Measurements from ENCODE around the gene HOXD3.

The HOXD3 gene

DNA sequence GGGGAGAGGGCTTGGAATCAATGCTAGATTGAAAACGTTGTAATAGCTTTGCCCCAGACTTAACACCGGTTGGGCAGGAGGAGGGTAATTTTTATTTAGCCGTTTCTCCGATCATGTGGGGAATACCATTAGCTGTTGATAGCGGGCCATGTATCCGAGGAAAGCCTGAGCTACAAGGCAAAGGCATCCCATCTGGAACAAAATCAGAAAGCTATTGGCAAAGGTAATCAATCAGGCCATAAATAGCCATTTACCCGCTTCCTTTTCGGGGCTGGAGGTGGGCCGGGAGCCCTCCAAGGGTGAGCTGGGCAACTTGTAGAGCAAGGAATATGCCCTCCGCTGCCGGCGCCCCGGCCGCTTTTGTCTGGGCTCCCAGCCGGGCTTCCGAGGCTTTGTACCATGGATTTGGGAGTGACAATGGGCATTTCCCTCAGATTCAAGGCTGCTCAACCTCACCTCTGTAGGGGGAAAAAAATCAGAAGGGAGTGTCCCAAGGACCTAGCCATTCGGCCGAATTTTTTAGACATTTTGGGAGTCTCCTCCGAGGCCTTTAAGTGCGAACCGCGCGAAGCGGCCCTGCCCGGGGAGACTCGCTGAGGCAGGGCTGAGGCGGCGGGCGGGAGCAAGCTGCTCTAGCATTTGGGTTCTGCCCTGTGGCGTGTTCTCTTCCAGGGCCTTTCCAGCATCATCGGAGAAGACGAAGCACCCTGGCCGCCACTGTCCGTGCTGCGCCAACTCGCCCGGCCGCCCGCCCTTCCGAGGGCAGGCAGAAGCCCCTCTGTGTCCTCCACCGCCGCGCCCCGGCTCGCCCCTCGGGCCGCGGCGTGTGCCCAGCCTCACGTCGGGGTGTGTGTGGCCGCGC is 35.7 kb upstream of the HOXD3 start:
- DNase-seq (ENCODE audit: low read depth): no peak

DNA sequence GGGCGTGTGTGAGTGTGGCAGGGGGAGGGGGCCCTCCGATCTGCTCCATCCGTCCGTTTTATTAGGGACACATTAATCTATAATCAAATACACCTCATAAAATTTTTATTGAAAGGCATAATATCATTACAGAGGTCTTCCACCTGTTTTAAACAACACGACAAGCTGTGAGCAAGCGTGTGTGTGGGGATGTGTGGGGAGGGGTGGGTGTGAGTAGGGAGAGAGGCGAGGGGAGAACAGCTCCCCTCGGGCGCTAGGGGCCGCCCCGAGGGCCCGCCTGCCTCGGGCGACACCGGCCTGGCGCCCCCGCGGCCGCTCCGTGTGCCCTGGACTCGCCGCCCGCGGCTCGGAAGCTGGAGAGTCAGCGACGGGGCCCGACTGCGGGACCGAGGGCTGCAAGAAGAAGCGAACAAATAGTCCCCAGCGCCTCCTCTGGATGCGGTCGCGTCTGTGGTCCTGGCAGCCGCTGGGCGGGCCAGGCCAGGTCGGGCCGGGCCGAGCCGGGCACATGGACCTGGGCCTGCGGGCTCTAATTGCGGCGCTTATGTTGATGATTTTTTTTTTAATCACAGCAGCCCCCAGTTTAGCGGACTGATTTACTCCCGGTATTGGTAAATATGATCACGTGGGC is 34.9 kb upstream of the HOXD3 start:
- DNase-seq (ENCODE audit: low read depth): no peak

DNA sequence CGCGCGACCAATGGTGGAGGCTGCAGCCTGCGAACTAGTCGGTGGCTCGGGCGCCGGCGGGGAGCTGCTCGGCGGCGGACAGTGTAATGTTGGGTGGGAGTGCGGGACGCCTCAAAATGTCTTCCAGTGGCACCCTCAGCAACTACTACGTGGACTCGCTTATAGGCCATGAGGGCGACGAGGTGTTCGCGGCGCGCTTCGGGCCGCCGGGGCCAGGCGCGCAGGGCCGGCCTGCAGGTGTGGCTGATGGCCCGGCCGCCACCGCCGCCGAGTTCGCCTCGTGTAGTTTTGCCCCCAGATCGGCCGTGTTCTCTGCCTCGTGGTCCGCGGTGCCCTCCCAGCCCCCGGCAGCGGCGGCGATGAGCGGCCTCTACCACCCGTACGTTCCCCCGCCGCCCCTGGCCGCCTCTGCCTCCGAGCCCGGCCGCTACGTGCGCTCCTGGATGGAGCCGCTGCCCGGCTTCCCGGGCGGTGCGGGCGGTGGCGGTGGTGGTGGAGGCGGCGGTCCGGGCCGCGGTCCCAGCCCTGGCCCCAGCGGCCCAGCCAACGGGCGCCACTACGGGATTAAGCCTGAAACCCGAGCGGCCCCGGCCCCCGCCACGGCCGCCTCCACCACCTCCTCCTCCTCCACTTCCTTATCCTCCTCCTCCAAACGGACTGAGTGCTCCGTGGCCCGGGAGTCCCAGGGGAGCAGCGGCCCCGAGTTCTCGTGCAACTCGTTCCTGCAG is 34.3 kb upstream of the HOXD3 start, which contains the start of gene HOXD9:
TSS of gene HOXD9 (plus strand) at position 37 of the 728 bp plus-strand sequence. CDS start at position 87, 50 bp downstream.
- DNase-seq (ENCODE audit: low read depth): no peak

DNA sequence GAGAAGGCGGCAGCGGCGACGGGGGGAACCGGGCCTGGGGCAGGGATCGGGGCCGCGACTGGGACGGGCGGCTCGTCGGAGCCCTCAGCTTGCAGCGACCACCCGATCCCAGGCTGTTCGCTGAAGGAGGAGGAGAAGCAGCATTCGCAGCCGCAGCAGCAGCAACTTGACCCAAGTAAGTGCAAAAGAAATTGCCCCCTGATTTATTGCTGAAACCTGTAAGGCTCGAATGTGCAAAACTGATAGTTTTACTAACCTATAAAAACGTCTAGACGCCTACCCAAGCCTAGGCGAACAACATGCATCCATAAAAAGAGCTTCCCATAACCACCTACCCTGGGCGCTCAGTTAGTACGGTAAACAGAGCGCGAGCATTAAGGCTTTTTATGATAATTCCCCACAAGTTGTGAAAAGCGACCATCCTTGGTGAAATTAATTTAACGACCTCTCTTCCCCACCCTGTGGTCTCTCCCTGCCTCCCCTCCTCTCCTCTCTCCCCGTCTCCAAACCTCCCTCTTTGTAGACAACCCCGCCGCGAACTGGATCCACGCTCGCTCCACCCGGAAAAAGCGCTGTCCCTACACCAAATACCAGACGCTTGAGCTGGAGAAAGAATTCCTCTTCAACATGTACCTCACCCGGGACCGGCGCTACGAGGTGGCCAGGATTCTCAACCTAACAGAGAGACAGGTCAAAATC is 33.5 kb upstream of the HOXD3 start:
- no peak for DNase-seq (ENCODE audit: low read depth)

DNA sequence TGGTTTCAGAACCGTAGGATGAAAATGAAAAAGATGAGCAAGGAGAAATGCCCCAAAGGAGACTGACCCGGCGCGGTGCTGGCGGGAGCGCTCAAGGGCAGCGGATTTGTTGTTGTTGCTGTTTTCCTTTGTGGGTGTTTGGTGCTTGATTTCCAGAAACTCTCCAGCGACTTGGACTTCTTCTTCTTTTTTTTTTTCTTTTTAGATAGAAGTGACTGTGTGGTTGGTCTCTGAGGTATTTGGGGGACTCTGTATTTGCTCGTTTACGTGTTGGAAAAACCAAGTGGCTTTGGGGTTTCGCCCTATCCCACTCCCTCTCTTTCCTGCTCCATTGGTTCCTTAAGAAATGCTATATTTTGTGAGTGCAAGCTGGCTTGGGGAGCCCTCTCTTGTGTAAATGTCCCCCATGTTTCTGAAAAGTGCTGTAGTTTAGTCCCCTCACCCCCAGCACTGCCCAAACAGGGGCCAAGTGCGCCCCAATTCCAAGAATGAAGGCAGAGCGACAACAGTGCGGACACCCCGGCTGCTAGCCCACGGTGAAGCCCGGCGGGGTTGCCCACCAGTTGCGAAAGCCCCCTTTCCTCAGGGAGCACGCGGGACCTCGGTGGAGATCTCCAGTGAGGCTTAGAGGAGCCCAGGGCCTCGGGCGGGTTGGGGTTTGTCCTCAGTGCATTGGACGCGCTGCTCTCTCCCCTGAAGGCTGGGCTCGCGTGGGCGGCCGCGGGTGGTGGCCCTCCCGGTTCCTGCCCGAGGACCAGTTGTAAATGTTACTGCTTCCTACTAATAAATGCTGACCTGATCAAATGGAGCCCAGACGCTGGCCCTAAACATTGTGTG is 32.8 kb upstream of the HOXD3 start:
- DNase-seq (ENCODE audit: low read depth): no peak

DNA sequence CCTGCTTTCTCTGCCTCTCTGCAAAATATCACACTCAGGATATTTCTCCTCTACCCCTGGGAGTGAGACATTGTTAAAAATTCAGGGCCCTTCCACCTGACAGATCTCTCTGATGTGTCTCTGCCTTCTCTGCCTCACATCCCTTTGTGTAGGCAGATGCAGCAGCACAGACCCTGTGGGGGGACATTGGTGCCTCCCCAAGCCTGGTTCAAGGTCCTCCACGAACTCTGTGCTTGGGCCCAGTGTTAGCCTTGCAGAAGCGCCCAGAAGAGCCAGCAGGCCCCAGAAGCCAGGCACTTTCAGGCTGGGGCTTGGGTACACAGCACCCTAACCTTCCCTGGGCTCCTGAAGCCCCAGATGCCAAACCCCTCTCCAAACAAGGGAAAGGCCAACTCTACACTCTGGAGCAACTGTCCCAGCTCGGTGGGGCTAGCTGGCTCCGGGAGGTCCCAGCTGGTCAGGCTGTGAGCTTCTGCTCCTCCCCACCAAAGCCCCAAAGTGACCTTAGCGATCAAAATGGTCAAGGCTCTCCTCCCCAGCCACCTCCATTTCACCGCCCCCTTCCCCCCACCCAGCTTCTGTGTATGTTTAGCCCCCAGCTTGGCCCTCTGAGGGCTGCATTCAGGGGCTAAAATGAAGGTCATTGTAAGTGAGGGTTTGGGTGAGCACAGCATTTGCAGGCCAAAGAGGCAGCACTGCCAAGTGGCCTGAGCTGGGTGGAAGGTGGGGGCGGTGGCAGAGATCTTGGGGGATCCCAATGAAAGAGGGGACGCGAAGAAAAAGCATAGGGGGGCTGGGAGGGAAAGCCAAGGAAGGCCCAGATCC is 31.9 kb upstream of the HOXD3 start:
- no peak for DNase-seq (ENCODE audit: low read depth)

DNA sequence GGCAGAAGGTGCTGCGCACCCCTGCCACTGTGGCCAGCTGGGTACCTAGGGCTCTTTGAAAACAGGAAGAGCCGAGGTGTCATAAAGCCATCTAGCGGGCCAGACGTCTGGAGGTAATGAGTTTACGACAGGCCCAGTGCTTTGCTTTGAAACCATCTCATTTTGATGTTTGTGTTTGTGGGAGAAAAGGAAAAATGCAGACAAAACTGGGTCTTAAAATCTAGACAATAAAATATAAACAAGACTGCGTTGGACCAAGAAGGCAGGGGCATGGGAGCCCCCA is 31.4 kb upstream of the HOXD3 start:
- DNase-seq (ENCODE audit: low read depth): no peak

DNA sequence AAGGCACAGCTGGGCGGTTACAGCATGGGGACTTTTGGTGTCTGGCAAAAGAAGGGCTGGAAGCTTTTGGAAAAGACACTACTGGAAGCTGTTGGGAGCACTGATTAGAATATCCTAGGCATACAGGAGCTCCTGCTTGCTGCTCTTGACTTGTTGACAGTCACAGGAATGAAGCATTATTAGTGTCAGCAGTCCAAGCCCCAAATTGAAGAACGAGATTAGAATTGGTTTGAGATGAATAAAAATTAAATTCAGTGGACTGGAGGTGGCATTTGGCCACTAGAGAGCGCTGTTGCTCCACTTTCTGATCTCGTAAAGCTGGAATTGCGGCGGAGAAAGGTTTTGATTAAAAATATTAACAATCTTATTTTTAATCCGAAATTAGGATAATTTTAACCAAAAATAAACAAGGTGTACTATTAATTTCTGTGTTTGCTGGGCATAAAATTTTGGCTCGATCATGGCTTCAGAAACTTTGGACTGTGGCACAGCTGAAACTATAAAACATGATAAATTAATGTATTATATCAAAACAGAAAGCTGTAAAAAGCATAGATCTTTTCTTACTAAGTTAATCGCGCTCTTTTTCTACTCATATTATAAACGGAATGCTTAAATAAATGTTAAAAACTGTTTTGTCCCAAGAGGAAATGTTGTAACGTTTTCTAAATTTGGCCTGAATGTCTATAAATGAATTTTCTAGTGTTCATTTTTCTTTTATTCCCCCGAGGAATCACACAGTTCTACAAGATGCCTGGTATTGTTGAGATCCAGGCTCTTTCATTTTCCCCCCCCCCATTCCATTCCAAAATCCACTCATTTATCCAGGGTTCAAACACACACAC is 30.0 kb upstream of the HOXD3 start:
- DNase-seq (ENCODE audit: low read depth): peak; percentile 44

DNA sequence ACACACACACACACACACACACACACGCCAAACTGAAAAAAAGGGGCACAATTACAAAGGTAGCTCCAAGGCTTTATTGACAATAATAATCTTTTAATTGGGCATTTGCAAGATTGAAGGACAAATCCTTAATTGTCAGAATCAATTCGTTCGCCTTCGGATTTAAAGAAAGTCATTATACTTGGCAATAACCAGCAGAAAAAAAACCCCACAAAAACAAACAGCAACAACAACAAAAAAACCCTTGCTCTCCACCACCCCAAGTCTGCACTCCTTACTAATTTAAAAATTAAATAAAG is 29.4 kb upstream of the HOXD3 start:
- no peak for DNase-seq (ENCODE audit: low read depth)

DNA sequence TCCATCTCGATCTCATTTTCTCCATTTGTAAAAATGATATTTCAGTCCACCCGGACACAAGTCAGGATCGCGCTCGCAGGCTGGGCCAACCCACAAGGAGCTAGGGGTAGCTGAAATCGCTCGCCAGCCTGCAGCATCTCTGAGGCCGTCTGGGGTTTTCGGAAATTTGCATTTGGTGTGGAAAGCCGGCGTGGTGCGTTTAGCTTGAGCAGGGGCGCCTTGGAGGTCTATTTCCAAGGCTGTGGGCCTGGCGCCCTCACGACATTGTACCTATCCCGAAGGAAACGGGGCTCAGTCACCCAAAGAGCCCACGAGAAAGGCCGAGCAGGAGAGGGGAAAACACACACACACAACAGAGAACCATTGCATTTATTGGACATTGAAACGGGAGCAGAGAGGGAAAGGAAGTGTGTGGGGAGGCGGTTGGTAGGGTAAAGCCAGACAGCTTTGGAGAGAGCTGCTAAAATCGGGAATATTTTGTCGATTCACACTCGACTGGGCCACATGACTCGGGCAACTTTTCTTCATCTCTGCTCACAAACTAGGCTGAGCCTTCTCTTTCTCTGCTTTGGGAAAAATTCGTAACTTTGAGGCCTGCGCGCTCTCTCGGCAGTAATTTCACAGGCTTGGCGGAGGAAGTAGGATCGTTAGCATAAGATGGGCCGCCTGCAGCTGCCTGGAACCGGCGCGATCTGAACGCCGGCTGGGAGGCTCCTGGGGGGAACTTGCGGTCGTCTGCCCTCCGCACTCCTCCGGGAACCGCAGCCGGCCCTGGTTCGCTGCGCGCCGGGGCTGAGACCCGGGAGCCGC is 28.7 kb upstream of the HOXD3 start:
- DNase-seq (ENCODE audit: low read depth): no peak

DNA sequence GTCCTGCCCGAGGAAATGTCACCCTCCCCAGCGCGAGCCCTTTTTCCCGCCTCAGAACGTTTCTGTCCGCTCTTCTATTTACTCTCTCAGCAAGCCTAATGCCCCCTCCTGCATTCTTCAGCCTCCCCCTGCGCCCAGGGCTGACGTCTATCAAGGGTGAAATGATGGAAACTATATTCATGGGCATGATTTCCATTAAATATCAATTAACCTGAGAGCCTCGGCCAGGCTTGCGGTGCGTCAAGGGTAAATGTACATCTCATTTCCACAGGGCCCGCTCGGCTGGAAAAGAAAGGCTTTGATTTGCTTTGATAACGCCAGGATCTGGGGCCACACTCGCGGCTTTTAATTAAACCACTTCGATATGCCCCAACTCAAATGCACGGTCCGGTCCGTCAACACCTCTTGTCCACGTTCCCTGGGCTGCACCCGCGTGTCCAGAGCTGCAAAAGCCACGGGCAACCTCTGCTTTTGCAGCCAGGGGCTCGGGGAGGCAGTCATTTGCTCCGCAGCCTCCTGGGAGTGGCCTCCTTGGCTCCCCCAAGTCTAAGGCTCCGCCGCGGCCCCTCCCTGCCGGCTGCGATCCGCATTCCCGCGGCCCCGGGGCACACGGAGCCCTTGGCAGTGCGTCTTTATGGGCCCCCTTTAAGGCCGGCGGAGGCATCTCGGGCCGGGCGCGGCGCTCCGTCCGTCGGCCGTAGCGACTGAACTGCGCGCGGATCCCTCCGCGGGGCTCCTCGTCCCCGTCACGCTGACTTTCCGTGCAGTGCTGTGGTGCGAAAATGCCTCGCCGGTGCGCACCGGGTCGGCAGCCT is 27.9 kb upstream of the HOXD3 start, which contains the start of gene HOXD8:
TSS of gene HOXD8 (plus strand) at position 724 of the 815 bp plus-strand sequence. CDS start 662 bp downstream, outside the sequence.
- peak; percentile 72 for DNase-seq (ENCODE audit: low read depth)

DNA sequence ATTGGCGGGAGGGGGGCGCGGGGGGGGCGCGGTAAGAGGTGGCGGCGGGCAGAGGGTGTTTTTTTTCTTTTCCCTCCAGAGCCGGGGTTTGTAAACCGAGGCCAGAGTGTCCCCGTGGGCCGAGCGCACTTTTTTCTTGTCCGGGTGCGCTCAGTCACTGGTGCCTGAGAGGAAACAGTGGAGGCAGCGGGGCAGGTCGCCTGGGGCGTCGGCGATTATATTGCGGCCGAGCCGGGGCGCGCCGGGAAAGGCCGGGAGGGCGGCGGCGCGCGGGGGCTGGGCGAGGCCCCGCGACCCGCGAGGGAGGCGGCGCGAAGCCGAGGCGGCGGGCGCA is 27.3 kb upstream of the HOXD3 start:
- DNase-seq (ENCODE audit: low read depth): no peak

DNA sequence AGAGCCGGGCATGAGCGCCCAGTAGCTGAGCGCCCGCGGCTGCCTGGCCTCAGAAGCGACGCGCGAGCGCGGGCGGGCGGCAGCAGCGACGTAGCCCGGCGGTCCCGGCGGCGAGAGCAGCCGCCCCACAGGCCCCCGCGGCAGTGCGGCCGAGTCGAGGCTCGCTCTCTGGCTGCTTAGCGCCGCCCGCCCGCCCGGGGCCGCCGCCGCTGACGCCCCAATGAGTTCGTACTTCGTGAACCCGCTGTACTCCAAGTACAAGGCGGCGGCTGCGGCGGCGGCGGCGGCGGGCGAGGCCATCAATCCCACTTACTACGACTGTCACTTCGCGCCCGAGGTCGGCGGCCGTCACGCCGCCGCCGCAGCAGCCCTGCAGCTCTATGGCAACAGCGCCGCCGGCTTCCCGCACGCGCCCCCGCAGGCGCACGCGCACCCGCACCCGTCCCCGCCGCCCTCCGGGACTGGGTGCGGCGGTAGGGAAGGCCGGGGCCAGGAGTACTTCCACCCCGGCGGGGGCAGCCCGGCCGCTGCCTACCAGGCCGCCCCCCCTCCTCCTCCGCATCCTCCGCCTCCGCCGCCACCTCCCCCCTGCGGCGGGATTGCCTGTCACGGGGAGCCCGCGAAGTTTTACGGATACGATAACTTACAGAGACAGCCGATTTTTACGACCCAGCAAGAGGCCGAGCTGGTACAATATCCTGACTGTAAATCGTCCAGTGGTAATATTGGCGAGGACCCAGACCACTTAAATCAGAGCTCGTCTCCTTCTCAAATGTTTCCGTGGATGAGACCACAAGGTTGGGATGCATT is 26.8 kb upstream of the HOXD3 start:
- DNase-seq (ENCODE audit: low read depth): peak; percentile 29

DNA sequence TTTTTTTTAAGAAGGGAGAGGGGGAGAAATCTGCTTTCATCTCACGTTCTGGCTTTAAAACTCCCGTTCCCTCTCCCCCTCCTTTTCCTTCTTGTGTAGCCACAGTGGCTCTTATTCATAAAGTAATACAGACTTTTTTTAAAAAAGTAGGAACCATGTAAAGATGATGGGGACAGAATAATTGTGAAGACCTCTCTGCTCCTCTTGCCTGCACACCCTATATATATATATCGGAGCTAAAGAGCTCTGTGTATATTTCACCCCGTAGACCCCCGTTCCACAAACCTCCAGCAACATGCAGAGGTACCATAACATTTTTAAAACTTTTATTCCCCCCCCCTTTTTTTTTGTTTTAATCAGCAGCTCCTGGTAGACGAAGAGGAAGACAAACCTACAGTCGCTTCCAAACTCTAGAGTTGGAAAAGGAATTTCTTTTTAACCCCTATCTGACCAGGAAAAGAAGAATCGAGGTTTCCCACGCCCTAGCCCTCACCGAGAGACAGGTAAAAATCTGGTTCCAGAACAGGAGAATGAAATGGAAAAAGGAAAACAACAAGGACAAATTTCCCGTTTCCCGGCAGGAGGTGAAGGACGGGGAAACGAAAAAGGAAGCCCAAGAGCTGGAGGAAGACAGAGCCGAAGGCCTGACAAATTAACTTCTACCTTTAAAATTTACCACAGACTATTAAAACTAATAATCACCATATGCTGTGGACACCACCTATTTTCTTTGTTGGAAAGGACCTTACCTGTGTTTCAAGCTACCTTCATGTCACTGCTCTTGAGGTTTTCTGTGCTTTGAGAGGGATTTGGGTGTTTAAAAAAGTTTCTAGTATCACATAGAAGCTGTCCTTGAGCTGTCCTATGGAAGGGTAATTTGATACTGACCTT is 25.9 kb upstream of the HOXD3 start:
- no peak for DNase-seq (ENCODE audit: low read depth)

DNA sequence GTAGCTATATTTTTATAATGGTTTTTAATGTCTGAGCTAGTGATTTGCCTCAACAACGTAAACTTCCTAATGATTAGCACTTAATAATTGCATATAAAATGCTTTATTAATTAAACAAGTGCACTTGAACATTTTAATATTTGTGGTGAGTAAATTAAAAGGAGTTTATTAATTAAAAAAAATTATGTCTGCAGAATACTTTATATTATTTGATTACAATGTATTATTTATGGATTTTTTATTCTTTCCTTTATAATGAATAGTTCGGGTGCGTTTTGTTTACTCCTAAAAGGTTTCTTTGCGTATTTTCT is 25.3 kb upstream of the HOXD3 start:
- no peak for DNase-seq (ENCODE audit: low read depth)
